ENCODE measurements around the gene LRRC75B.
"Not testable (repeated sequence)": the region's sequence is repeated elsewhere in the genome, so short reads cannot be mapped to it uniquely, and the experiment has no call there.

Gene LRRC75B

GRCh38 chr22:24602105-24602749, 9.4 kb upstream of the LRRC75B start:
- DNase-seq, result not testable (repeated sequence)

DNA sequence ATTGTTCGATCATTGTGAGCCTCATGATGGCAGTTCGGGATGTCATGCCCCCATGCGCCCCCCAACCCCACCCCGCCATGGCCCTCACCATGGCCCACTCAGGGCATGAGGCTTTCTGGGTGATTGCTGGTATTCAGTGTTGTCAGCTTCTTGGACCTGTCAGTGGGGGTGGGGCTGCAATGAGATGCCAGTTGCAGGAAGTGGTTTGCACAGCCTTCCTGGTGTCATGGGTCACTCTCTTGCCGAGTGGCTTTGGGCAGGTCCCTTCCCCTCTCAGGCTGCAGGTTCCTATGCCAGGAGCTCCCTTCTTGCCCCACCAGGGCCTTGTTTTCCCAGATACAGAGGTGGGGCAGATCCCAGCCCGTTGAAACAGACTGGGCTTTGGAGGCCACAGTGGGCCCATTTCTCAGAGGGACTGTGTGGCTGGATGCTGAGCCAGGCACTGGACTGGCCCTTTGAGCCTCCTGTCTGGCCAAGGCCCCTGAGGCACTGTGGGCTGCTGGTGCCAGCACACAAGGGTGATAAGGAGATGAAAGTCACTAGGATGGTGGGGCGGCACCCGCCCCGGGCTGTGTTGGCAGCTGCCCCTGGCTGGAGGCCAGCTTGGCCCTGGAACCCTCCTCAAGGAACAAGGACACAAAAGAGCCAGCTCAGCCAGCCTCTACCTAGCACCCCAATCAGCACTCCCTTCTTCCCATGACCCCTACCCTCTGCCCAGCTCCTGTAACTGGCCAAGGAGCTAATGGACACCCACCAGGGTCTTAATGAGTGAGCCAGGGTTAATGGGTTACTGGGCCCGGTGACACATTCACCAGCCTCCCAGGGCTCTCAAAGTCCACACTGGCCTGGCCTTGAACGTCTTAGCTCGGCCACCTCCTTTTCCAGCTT, 8.6 kb upstream of the LRRC75B start:
- peak in 3 of 4 experiments; percentile 29 to 51 (median 31) for DNase-seq

DNA sequence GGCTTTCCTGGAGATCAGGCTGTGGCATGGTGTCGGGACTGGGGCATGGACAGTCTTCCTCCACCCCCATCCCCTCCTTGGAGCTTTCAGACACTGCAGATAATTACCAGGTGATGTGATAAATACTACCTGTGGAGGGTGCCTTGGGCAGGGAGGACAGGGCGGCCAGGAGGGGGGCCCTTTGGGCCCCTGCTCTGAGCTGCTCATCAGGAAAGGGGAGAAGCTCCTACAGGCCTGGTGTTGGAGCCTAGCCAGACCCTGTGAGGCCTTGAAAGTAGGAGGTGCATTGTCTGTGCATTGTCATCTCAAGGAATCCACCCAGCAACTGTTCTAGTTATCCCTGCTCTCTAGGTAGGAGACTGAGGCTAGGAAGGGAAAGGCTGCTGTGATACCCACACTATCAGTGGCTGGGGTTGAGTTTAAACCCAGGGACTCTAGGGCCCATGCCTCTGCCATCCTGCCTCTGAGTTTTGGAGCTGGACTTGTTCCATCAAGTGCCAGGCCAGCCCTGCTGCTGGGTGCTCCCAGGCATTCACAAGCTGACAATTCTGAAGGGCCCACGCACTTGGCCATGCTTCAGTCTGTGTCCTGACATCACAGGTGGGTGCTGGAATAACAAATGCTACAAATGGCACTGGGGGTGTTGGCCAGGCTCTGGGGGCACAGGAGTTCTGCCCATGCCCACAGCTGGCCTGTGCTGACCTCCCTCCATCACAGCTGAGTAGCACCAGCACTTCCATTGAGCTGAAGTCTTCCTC, 7.3 kb upstream of the LRRC75B start:
- DNase-seq, result not testable (repeated sequence)

GRCh38 chr22:24599514-24599913, 6.6 kb upstream of the LRRC75B start:
- no peak for DNase-seq

DNA sequence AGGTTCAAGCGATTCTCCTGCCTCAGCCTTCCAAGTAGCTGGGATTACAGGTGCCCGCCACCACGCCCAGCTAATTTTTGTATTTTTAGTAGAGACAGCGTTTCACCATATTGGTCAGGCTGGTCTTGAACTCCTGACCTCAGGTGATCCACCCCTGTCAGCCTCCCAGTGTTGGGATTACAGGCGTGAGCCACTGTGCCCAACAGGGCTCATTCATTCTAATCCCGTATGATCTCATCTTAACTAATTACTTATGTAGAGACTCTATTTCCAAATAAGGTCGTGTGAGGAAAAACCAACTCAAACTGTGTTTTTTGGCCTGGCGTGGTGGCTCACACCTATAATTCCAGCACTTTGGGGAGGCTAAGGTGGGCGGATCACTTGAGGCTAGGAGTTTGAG, 4.2 kb upstream of the LRRC75B start:
- DNase-seq, result not testable (repeated sequence)

DNA sequence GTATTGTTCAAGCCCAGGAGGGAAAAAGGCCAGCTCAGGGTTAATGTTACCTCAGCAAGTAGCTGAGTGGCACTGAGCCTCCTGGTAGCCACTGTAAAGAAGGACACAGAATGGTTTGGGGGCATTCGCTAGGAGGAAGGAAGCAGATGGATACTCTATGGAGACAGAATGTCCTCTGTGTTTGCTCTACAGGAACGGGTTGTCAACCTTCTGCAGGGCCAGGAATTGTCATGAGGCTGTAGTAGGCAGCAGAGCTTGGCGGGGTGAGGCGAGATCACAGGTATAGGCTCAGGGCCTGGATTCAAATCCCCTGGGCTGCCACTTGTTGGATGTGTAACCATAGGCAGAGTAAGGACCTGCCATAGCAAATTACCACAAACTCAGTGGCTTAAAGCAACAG, 3.0 kb upstream of the LRRC75B start:
- no peak for DNase-seq

DNA sequence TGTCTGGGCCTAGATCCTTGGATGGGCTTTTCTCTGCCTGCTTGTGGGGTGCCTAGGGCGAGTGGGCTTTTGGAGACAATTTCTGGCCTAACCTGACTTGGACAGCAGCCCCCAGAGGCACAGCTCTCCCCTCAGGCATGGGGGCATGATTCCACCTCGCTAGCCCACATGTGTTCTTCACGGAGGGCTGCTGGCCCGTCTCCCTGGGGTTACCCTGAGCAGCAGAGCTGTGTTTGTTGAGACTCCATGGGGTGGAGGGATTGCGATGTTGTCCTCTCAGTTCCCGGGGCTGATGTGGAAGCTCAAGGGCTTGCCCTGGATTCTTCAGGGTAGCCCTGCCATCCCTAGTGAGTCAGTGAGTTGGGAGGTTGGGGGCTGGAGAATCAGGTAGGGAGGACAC, 2.4 kb upstream of the LRRC75B start:
- DNase-seq, result no peak

DNA sequence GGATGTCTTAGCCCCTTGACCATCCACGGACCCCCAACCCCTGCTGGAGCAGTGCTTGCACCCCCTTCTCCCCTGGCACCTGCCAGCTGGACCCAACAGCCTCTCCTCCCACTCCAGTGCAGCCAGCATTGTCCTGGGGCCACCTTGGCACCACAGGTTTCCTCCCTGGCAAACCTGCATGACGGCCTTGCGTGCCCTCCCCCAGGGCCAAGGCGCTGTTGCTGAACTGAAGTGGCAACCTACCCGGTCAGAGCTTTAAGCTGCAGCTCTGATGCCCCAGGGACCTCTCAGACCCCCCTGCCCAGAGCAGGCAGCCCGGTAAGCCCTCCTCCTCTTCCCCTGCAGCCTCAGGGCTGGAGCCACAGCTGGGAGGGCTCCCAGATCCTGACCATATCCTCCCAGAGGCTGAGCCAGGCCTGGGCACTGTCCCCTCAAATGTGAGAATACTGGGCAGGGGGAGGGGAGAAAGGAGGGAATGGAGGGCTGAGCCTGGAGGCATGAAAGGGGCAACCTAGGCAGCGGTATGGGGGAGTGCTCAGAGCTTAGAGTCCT, 1.8 kb upstream of the LRRC75B start:
- no peak for DNase-seq

DNA sequence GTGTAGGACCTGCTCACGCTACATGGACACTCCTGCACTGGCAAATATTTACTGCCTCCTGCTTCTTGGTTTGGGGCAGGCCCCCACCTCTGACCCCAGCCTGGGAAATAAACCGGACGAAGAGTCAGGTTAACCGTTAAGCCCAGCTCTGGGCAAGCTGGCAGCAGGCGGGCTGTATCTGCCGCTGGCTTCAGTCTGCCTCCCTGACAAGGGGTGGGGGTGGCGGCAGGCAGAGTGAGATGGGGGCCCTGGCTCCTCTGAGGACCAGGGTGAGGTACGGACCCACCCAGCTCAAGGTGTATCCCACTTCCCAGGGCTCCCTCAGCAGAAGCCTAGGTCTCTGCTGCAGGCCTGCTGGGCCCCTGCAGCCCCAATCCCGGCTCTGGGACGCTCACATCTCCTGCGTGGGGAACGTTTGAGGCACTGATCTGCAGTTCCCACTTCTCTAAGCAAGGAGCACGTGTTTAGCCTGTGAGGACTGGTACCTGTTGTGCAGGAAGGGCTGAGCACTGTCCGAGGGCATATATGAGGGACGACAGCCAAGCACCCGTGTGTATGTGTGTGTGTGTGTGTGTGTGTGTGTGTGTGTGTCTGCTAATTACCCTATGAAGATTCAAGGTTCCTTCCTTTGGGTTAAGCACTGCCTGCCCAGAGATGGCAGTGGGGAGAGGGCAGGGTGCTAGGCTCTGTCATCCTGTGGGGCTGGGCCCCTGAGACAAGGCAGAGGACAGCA, 1.1 kb upstream of the LRRC75B start:
- no peak for DNase-seq

DNA sequence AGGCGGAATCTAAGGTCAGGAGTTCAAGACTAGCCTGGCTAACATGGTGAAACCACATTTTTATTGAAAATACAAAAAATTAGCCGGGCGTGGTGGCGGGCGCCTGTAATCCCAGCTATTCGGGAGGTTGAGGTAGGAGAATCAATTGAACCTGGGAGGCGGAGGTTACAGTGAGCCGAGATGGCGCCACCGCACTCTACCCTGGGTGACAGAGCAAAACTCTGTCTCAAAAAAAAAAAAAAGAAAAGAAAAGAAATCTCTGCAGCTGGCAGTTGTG, 624 bp upstream of the LRRC75B start:
- not testable (repeated sequence) for DNase-seq

DNA sequence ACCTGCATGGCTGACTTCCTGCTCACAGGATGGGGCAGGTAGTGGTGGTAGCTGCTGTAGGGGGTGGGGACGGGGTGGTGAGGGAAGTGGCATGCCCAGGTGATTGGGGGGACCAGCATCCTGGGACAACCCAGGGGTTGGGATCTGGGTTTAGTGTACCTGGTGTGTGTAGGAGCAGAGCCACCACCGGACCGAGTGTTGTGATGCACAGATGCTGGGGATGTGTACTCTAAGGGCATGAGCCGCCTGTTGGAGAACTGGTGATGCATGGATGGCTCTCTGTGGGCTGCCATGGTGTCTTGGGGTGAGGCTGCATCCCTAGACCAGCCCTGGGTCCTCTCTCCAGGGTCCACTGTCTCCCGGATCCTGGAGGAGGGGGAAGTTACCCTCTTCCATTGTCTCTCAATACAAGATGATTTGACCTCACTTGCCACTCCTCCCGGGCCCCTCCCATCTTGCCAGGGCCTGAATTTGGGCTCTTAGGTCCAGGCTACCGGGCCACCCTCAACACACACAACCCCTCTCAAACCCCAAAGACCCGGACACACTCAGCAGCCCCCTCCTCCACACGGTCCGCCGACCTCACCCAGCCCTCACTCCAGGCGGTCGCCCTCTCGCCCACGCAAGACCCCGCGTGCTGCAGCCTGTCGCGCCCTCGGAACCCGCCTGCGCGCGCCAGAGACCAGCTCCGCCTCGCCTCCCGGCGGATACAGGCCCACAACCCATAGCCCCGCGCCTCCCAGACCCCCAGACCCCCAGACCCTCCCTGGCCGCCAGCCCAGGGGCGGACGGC, 619 bp downstream of the LRRC75B start:
- peak in 2 of 4 experiments; percentile 16 to 32 for DNase-seq

- DNase-seq, result no peak
These were observed 1.5 kb downstream of the LRRC75B start for GRCh38 chr22:24591286-24591830.

- DNase-seq, result no peak
These were observed 2.2 kb downstream of the LRRC75B start for GRCh38 chr22:24590596-24591173.

DNA sequence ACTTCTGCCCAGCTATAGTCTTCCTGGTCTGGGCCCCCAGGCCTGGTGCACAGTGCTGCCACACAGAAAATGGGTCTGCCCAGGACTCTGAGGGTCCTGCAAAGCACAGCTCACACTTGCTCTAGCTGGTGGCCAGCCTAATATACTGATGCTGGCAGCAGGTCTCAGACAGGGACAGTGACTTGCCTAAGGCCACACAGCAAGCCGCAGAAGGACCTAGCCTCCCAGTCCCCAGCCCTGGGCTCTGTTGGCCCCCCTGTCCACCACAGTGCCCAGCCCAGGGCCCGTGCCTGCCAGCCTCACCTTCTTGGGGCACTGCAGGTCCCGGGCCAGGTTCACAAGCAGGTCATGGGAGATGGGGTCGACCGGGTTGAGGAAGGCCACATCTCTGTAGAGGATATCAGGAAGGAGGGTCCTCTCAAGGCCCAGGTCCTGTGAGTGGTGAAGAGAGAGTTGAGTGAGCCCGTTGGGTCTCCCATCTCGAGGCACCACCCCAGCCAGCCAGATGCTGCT, 3.3 kb downstream of the LRRC75B start:
- no peak for DNase-seq

- no peak for DNase-seq
These were observed 4.0 kb downstream of the LRRC75B start for GRCh38 chr22:24588757-24589481.

DNA sequence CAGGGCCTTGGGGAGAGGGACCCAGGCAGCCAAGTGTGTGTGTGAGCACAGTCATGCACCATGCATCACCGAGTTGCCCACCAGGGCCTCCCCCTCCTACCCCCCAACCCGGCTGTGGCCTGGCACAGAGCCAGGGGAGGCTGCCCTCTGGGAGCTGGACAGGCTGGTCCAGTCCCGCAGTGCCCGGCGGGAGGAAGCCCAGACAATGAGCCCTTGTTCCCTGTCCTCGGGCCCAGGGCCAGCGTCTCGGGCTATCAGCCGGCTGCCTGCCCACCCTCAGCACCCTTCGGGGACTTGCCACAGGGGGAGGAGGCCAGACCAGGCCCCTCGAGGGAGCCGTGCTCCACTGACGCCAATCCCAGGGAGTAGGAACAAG, 4.5 kb downstream of the LRRC75B start:
- no peak for DNase-seq

GRCh38 chr22:24587948-24588347, 4.9 kb downstream of the LRRC75B start:
- no peak for DNase-seq

- no peak for DNase-seq
These were observed 5.6 kb downstream of the LRRC75B start for GRCh38 chr22:24587251-24587650.

- no peak for DNase-seq
These were observed 6.8 kb downstream of the LRRC75B start for GRCh38 chr22:24585927-24586546.

- DNase-seq, result no peak
These were observed 7.4 kb downstream of the LRRC75B start for GRCh38 chr22:24585461-24585860.

Data from suppressor macrophage (primary cell).